ENCODE data around the gene PRUNE2.

The PRUNE2 gene

DNA sequence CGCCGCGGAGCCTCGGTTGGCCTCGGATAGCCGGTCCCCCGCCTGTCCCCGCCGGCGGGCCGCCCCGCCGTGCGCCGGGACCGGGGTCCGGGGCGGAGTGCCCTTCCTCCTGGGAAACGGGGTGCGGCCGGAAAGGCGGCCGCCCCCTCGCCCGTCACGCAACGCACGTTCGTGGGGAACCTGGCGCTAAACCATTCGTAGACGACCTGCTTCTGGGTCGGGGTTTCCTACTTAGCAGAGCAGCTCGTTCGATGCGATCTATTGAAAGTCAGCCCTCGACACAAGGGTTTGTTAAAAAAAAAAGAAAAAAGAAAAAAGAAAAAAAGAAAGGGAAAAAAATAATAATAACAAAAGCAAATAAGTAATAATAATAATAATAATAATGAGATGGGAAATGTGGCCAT lies 334.2 kb downstream of the PRUNE2 start:
- no peak for DNase-seq (ENCODE audit: low read depth)

DNA sequence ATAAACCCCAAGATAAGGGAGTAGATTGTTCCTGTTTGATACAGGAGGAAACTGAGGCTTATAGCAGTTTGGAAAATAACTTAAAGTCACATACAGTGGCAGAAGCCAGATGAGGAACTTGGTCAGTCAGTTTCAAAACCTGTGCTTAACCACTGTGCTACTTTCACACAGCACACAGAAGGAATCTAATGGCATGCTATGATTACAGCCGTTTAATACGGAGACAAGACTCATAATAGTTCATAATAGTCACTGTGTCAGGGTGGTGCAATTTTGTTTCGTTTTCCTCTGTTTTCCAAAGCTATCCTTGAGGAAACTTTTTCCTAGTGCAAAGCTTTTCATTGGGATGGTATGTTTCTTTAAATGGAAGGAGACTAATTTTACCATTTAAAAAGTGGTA lies 334.6 kb downstream of the PRUNE2 start:
- no peak for DNase-seq (ENCODE audit: low read depth)

DNA sequence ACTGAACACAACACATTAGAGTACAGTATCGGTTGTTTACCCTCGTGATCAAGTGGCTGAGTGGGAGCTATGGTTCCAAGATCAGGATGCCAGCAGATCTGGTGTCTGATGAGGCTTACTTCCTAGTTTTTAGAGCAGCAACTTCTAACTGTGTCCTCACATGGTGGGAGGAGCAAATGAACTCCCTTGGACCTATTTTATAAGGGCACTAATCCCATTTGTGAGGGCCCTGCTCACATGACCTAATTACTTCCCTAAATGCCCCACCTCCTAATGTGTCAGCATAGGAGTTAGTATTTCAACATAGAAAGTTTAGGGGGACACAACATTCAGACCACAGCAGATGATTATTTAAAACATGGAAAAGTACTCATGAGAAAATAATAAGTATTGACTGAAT lies 335.1 kb downstream of the PRUNE2 start:
- DNase-seq (ENCODE audit: low read depth): no peak

DNA sequence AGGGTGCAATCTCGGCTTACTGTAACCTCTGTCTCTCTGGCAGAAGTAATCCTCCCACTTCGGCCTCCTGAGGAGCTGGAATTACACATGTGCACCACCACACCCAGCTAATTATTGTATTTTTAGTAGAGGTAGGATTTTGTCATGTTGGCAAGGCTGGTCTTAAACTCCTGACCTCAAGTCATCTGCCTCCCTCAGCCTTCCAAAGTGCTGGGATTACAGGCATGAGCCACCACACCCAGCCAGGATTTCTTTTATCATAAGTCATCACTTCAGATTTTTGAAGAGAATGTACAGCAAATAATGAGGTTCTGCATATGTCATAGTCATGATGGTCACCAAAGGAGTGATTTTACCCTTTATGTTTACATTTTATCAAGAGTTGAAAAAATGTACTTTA lies 338.8 kb downstream of the PRUNE2 start:
- no peak for DNase-seq (ENCODE audit: low read depth)

DNA sequence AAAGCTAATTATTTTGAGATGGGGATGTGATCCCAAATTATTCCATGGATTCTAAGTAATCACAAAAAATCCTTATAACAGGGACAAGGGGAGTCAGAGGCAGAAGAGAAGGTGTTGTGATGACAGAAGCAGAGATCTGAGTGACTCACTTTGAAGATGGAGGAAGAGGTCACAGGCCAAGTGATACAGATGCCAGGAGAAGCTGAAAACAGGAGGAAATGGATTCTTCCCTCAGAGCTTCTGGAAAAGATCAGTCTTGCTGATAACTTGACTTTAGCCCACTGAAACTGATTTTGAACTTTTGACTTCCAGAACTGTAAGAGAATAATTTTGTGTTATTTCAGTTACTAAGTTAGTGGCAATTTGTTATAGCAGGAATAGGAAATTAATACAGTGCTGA lies 341.6 kb downstream of the PRUNE2 start:
- DNase-seq (ENCODE audit: low read depth): no peak

DNA sequence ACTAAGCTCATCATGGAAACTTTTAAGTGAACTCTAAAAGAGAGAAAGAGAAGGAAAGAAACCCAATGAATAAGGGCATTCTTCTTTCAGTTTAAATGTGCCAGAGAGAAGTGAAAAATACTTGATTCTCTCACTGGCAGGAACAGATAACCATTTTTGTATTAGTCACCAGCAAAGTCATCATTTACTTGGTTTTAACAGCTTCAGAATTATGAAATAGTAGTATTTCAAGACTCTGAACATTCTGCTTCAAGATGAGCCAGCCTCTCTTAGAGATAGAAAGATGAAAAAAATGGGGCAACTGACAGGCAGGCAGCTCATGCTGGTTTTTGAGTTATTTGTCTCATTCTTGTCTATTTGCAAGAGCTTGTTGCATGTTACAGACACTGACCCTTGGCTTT lies 343.4 kb downstream of the PRUNE2 start:
- no peak for DNase-seq (ENCODE audit: low read depth)

DNA sequence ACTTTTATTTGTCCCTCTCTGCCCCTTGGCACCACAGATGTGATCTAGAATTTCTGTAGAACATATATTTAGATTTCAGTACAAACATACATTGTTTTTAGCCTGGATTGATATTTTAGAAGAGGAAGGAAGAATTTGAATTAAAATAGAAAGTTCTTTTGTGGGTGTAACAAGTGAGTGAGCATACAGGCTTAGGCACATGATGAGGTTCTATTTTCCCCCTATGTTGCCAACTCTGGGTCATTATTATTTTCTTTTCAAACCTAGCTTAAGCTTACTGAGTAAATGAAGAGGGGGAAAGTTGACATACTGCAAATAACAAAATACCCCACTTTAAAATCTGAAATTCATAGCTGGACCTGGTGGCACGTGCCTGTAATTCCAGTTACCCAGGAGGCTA lies 344.0 kb downstream of the PRUNE2 start:
- DNase-seq (ENCODE audit: low read depth): no peak

Data from stimulated activated CD8-positive, alpha-beta memory T cell treated with anti-CD3 and anti-CD28 coated beads, Interleukin-15, amount 100 ng/mL, for 1 hour (primary cell).